Sigmoid colon (tissue), 4 donors: Measurements from ENCODE around the gene TMEM115.

Experiments
- POLR2A ChIP-seq, 2 donors: fragments of 450-650 bp; IDR thresholded peaks; one replicate each; pipeline ENCODE4 v1.6.1; 2016; ENCODE audit warnings: antibody characterized with exemption in 2 of 2, mild to moderate bottlenecking in 2 of 2, moderate library complexity in 2 of 2
- POLR2AphosphoS5 ChIP-seq, 4 donors: sonication (generic); formaldehyde crosslinking; IDR thresholded peaks; one replicate each; pipeline ENCODE4 v1.6.1; 2017; ENCODE audit warnings: antibody characterized with exemption in 4 of 4

DNA sequence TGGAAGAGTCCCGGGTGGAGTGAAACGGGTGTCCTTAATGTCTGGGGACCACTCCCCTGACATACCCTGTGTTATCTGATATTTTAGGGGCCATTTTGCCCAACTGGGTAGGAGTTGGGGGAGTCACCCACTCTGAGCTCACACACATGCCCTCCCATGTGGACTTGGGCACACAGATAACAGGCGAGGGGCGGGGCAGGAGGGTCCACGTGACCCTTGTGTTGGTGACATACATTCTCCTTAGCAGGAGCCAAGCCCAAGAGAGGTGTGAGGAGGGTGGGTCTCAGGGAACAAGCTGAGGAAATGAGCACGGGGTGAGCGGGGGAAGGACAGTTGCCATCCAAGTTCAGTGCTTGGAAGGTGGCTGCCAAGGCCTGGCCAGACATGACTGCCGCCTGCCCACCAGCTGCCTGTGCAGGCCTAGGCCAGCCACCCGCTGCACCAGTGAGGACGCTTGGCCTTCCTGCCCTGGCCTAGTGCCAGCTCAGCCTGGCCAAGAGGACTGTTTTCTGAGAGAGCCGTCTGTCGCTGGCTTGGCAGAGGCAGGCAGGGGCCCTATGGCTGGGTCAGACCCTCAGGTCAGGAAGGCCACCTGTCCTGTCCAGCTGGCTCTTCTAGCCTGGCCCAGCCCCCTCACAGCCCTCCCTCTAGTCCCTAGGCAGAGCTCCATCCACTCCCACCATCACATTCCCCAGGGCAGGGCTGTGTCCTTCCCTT lies 31.3 kb upstream of the TMEM115 start:
- TF ChIP-seq POLR2AphosphoS5 (IDR thresholded peaks at IDR 0.05) (no peak), POLR2A (IDR thresholded peaks at IDR 0.05) (no peak)
